ENCODE results near the gene AKAP8. TPM values are rescaled to one million over a fixed set of nuclear protein-coding genes. Genes with fewer than 3 reads are reported as not detected.

Gene AKAP8
- total RNA-seq, 2 experiments from 2014 or later: 22.2 to 52.3 TPM

- Histone ChIP-seq H3K9me2 (ENCODE audit: insufficient read depth, low read length) (no peaks in the 10 kb centered on the region), H3K4me1 (ENCODE audit: insufficient read depth, low read length, poor library complexity, severe bottlenecking) (peaks cover 32% of the 10 kb centered on the region), H3K9me3 (ENCODE audit: low read length) (no peaks in the 10 kb centered on the region), H2AFZ (ENCODE audit: low read length) (no peak overlapping the region), H3K4me3 (ENCODE audit: low read depth, low read length, poor library complexity, severe bottlenecking) (no peak overlapping the region), H3K36me3 (ENCODE audit: insufficient read depth, low read length) (peaks cover 31% of the 10 kb centered on the region), H4K20me1 (ENCODE audit: insufficient read depth, low read length) (peaks cover 13% of the 10 kb centered on the region), H3K79me2 (ENCODE audit: insufficient read depth, low read depth, low read length) (peaks cover 28% of the 10 kb centered on the region), H3K4me2 (ENCODE audit: low read length) (peak overlapping the region; percentile 84), H3K27ac (ENCODE audit: low read depth, low read length, poor library complexity, severe bottlenecking) (no peak overlapping the region)
- DNase-seq (ENCODE audit: low spot score): no peak
- ChIA-PET CTCF (ENCODE audit: unreplicated experiment) (no interaction called here), POLR2A (no interaction called here)
- TF ChIP-seq CTCF (conservative IDR thresholded peaks at IDR 0.05; ENCODE audit: low read length) (no peak), EZH2phosphoT487 (IDR thresholded peaks at IDR 0.05; ENCODE audit: borderline replicate concordance, low read depth, low read length) (no peak)
- BruUV-seq (replicated peaks): no TSS peak
- intact Hi-C loops (cut with micrococcal nuclease; ENCODE audit: unreplicated experiment): no loop called here
These were observed 1.8 kb upstream of the AKAP8 start for GRCh38 chr19:15381429-15381828.

- BruUV-seq (replicated peaks): no TSS peak
- H2AFZ ChIP-seq (ENCODE audit: low read length): peak overlapping the region; percentile 55; the same call in 1 of the 2 replicates
- peaks cover 41% of the 10 kb centered on the region for H3K79me2 ChIP-seq (ENCODE audit: insufficient read depth, low read depth, low read length)
- TF ChIP-seq CTCF (conservative IDR thresholded peaks at IDR 0.05; ENCODE audit: low read length) (no peak), EZH2phosphoT487 (IDR thresholded peaks at IDR 0.05; ENCODE audit: borderline replicate concordance, low read depth, low read length) (no peak)
- H3K4me2 ChIP-seq (ENCODE audit: low read length): peak overlapping the region; percentile 84
- intact Hi-C loops (cut with micrococcal nuclease; ENCODE audit: unreplicated experiment): loop anchor here (1.0 to 2.0 kb wide), 4 partner anchors 39 to 457 kb away; partner anchors contain the start of gene AKAP8L
- POLR2A ChIA-PET: interaction anchor here (0.6 to 3.1 kb wide), 9 partner anchors 12 to 1028 kb away, joined by 3 to 12 read pairs (median 3); partner anchors contain the start of gene AKAP8L
- H3K27ac ChIP-seq (ENCODE audit: low read depth, low read length, poor library complexity, severe bottlenecking): peak overlapping the region; percentile 45
- H3K36me3 ChIP-seq (ENCODE audit: insufficient read depth, low read length): peaks cover 33% of the 10 kb centered on the region
- no peaks in the 10 kb centered on the region for H3K9me2 ChIP-seq (ENCODE audit: insufficient read depth, low read length)
- H3K9me3 ChIP-seq (ENCODE audit: low read length): no peaks in the 10 kb centered on the region
- DNase-seq (ENCODE audit: low spot score): peak; percentile 46
- H3K4me1 ChIP-seq (ENCODE audit: insufficient read depth, low read length, poor library complexity, severe bottlenecking): peaks cover 35% of the 10 kb centered on the region
- CTCF ChIA-PET (ENCODE audit: unreplicated experiment): interaction anchor here (0.6 kb wide), 1 partner anchor 92 kb away, joined by 3 read pairs; no protein-coding TSS in a partner anchor
- H3K4me3 ChIP-seq (ENCODE audit: low read depth, low read length, poor library complexity, severe bottlenecking): peak overlapping the region; percentile 83
- H4K20me1 ChIP-seq (ENCODE audit: insufficient read depth, low read length): peaks cover 15% of the 10 kb centered on the region
These were observed 536 bp upstream of the AKAP8 start for GRCh38 chr19:15379999-15380647.

All from OCI-LY7 (cell line).